ENCODE measurements around the gene HIRA.
"Not testable (repeated sequence)": the region's sequence is repeated elsewhere in the genome, so short reads cannot be mapped to it uniquely, and the experiment has no call there.

The HIRA gene

DNA sequence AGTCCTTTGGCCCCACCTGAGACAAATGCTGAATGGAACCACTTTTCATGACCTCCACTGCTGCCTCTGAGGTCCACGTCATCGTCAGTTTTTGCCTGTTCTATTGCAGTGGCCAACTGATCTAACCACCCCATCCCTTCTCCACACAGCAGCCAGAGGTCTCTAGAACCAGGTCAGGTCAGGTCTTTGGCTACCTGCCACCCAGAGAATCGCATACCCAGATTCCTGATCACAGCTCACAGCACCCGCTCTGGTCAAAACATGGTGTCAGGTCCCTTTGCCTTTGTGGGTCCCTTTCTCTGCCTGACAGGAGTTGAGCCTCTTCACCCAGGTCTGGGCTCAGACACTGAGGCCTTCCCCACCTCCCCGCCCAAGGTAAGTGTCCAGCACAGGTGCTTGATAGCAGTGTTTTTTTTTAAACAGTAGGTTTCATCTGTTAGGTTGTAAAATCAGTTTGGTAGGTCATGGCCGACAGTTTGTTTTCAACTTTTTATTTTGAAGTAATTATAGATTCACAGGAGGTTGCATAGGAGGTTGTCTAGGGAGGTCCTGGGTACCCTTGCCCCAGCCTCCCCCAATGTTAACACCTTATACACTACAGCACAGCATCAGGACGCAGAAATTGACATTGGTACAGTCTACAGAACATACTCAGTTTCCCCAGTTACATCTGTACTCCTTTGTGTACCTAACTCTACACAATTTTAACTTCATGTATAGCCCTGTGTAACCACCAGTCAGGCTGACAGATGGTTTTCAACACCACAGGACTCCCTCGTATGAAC lies 9.1 kb upstream of the HIRA start:
- no peak for DNase-seq (ENCODE audit: low spot score)

DNA sequence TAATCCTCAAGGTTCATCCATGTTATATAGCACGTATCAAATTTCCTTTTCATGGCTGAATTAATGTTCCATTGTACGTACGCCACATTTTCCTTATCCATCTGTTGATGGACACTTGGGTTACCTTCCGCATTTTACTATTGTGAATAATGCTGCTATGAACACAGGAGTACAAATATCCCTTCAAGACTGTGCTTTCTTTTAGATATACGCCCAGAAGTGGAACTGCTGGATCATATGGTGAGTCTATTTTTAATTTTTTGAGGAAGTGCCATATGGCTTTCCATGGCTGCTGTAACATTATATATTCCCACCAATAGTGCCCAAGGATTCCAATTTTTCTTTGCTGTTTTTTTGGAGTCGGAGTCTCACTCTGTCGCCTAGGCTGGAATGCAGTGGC lies 6.8 kb upstream of the HIRA start:
- DNase-seq (ENCODE audit: low spot score) = no peak

DNA sequence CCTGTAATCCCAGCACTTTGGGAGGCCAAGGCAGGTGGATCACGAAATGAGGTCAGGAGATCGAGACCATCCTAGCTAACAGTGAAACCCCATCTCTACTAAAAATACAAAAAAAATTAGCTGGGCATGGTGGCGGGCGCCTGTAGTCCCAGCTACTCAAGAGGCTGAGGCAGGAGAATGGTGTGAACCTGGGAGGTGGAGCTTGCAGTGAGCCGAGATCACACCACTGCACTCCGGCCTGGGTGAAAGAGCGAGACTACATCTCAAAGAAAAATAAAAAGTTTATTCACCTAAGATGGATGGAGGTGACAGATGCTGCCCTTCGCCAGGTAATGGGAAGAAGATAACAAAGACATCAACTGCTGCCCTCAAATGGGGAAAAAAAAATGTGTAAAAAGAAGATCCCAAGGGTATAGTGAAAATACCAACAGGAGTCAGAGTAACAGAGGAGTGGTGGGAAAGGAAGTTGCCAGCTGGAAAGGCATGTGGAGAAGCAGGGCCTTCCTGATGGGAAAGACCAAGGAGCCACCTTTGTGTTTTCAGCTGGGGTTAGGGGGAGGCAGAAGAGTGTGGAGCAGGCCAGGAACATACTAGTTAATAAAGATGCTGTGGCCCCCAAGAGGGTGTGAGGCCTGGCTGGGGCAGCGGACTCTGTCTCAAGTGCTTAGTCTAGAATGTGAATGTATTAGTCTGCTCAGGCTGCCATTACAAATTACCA lies 5.1 kb upstream of the HIRA start:
- DNase-seq (ENCODE audit: low spot score) = not testable (repeated sequence)

- no peak for DNase-seq (ENCODE audit: low spot score)
Measured at GRCh38 chr22:19434829-19435580, 3.5 kb upstream of the HIRA start.

DNA sequence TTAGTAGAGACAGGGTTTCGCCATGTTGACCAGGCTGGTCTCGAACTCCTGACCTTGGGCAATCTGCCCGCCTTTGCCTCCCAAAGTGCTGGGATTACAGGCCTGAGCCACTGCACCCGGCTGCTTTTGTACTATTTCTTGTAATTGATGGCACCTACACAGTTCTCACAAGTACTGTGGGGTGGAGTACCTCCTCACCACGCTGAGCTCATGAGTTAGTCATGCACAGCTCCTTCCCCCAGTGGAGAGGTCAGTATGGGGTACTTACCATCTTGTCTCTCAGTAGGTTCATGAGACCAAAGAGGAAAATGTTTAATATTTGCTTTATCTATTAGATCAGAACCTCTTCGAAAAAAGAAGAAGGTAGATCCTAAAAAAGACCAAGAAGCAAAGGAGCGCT lies 2.9 kb upstream of the HIRA start:
- no peak for DNase-seq (ENCODE audit: low spot score)

- peak; percentile 98 for DNase-seq (ENCODE audit: low spot score)
Measured at GRCh38 chr22:19432133-19432851, 759 bp upstream of the HIRA start, which contains the start of gene MRPL40. Gene MRPL40, plus strand, starts transcription at chr22:19432545. Its CDS starts 10 bp downstream, at chr22:19432555.

- peak; percentile 35 for DNase-seq (ENCODE audit: low spot score)
Measured at GRCh38 chr22:19430890-19431541, 517 bp downstream of the HIRA start.

DNA sequence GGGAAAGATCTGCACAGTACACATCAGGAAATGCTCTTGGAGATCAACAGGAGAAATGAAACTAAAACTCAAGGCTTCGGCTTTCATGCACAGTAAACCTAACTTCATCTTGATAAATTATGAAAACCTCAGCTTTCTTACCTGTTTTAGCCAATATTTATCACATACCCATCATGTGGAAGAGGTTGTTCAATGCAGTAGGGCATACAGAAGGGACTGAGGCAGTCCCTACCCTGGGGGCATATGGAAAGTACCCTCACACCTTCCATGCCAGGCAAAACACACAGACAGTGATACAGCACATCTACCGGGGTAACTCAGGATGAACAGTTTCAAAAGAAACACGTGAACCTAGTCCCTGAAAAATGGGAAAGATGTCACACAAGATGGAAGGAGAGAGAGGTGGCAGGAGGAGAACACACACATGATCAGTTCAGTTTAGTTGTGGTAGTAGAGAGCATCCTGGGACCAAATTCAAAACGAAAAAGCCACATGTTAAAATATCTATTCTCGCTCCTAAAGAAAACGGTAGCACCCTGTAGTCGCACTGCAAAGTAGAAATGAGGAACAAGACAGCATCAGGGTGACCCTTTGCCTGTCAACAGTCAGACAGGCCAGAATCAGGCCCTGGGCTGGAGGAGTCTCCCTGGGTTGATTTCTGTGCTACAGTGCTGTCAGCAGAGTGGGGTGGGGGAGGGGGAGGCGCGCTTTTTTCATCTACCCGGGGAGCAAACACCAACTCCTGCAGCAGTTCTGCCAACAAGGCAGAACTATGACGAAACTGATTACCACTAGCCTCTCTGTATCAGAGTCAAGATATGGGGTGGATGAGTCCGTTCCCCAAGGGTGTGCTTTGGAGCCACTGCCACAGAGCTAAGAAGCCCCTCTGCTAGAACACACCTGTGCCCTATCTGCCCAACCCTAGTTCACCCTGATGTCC lies 1.3 kb downstream of the HIRA start:
- DNase-seq (ENCODE audit: low spot score) = peak; percentile 51

- DNase-seq (ENCODE audit: low spot score) = no peak
Measured at GRCh38 chr22:19424186-19424500, 7.4 kb downstream of the HIRA start.

- DNase-seq (ENCODE audit: low spot score) = no peak
Measured at GRCh38 chr22:19422440-19423301, 8.9 kb downstream of the HIRA start.

- no peak for DNase-seq (ENCODE audit: low spot score)
Measured at GRCh38 chr22:19420321-19420720, 11.2 kb downstream of the HIRA start.

- no peak for DNase-seq (ENCODE audit: low spot score)
Measured at GRCh38 chr22:19419464-19420178, 11.9 kb downstream of the HIRA start.

- no peak for DNase-seq (ENCODE audit: low spot score)
Measured at GRCh38 chr22:19419086-19419463, 12.5 kb downstream of the HIRA start.

- DNase-seq (ENCODE audit: low spot score) = no peak
Measured at GRCh38 chr22:19412923-19413322, 18.6 kb downstream of the HIRA start.

GRCh38 chr22:19412478-19412877 lies 19.1 kb downstream of the HIRA start:
- no peak for DNase-seq (ENCODE audit: low spot score)

- DNase-seq (ENCODE audit: low spot score) = no peak
Measured at GRCh38 chr22:19411690-19412045, 19.9 kb downstream of the HIRA start.

DNA sequence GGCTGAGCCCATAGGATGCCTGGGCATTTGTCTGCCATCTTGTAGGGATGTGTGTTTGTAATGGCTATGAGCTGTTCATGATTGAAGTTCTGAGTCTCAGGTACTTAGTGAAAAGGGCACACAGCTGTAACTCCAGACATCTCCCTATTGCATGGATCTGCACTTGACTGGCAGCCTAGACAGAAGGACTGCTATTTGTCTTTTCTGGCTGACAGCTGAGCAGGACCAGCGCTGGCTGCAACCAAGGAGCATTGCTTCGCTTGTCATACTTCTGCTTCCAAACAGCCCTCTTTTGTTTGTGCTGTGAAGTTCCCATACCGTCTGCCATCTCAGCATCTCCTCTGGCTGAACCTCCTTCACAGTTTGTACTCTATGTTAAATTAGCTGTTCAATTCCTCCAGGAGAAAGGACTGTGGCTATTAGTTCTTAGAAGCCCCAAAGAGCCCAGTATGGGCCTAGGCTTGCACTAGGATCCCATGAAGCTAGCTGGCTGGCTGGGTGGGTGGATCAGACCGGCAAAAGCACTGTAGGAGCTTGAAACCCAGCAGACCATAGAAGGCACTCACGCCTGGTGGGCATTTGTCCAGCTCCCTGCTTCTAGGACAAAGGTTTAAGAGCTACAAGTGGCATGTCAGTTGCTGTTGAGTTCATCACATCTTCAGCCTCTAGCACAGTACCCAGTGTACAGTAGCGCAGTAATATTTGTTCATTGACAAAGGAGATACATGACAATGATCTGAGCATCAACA lies 20.4 kb downstream of the HIRA start:
- no peak for DNase-seq (ENCODE audit: low spot score)
